ENCODE results near the gene DHRS3. TPM values are rescaled to one million over a fixed set of nuclear protein-coding genes. Genes with fewer than 3 reads are reported as not detected.

DHRS3 gene
- total and polyA plus RNA-seq, 2 of the 13 experiments (the other 11 are each of a cell fraction or from before 2014, with no cell fraction given) = 48.5 to 90.5 TPM

- peak; percentile 60 for TF ChIP-seq ZFX (CRISPR knock-in tag; IDR thresholded peaks at IDR 0.05; ENCODE audit: low read depth)
- TF ChIP-seq RBM39 (IDR thresholded peaks at IDR 0.05; ENCODE audit: low read depth, low read length, poor library complexity, severe bottlenecking) = no peak
- no peak for TF ChIP-seq KLF9 (CRISPR knock-in tag; IDR thresholded peaks at IDR 0.05; ENCODE audit: low read depth)
- peak; percentile 41; the same call in 1 of the 2 replicates for TF ChIP-seq MYC (CRISPR knock-in tag; IDR thresholded peaks at IDR 0.05; ENCODE audit: borderline replicate concordance)
- TF ChIP-seq HBP1 (CRISPR knock-in tag; IDR thresholded peaks at IDR 0.05; ENCODE audit: low read depth) = 0 out of 2 replicates have a peak, but pooled peaks have one; percentile 34
- 0 out of 2 replicates have a peak, but pooled peaks have one; percentile 15 for TF ChIP-seq ZNF142 (CRISPR knock-in tag; IDR thresholded peaks at IDR 0.05)
- TF ChIP-seq ZNF619 (CRISPR knock-in tag; IDR thresholded peaks at IDR 0.05) = peak; percentile 4; the same call in 1 of the 2 replicates
- 0 out of 2 replicates have a peak, but pooled peaks have one; percentile 28 for TF ChIP-seq MXD3 (CRISPR knock-in tag; IDR thresholded peaks at IDR 0.05)
- TF ChIP-seq RARA (CRISPR knock-in tag; IDR thresholded peaks at IDR 0.05) = 0 out of 2 replicates have a peak, but pooled peaks have one; percentile 3
- peak; percentile 20 for TF ChIP-seq STAG1 (CRISPR knock-in tag; IDR thresholded peaks at IDR 0.05)
- 0 out of 2 replicates have a peak, but pooled peaks have one; percentile 46 for TF ChIP-seq ZNF280B (CRISPR knock-in tag; IDR thresholded peaks at IDR 0.05; ENCODE audit: borderline replicate concordance)
- peak; percentile 54 for TF ChIP-seq UBTF (CRISPR knock-in tag; IDR thresholded peaks at IDR 0.05)
- no peak for TF ChIP-seq ZNF772 (CRISPR knock-in tag; IDR thresholded peaks at IDR 0.05)
Observed at GRCh38 chr1:12539705-12540579, 78.1 kb downstream of the DHRS3 start (continued).
